Right atrium auricular region (tissue), 2 donors: ENCODE data around the gene KIF13A. TPM values are rescaled to one million over a fixed set of nuclear protein-coding genes. Genes with fewer than 3 reads are reported as not detected.
A peak's percentile ranks its signal among the peaks of the same experiment; 100 is the strongest.

Experiments
- DNase-seq: peaks from one replicate; pipeline ENCODE4 v3.0.0-alpha.2; 2019; ENCODE audit warnings: low spot score
- H3K27ac ChIP-seq, 2 donors: fragments of 200-600 bp; sonication (generic); 1 replicate in 1 of 2; 2 replicates in 1 of 2; pipeline ENCODE4 v1.5.1; 2016 to 2019
- H3K27me3 ChIP-seq, 2 donors: fragments of 200-600 bp; sonication (generic); one replicate each; pipeline versions ENCODE4 v1.5.1 to v1.6.0; 2017 to 2019
- H3K36me3 ChIP-seq: fragments of 200-600 bp; sonication (generic); one replicate; pipeline ENCODE4 v1.5.1; 2016
- H3K4me1 ChIP-seq, 2 donors: fragments of 200-600 bp; sonication (generic); one replicate each; pipeline versions ENCODE4 v1.5.1 to v1.6.0; 2017 to 2019
- H3K4me3 ChIP-seq, 2 donors: fragments of 200-600 bp; sonication (generic); 1 replicate in 1 of 2; 2 replicates in 1 of 2; pipeline ENCODE4 v1.5.1; 2017 to 2019; ENCODE audit warnings: mild to moderate bottlenecking in 1 of 2, moderate library complexity in 1 of 2
- H3K9me3 ChIP-seq, 2 donors: fragments of 200-600 bp; sonication (generic); one replicate each; pipeline ENCODE4 v1.5.1; 2019
- CTCF ChIP-seq, 2 donors: fragments of 200-600 bp; sonication (generic); IDR thresholded peaks; one replicate each; pipeline ENCODE4 v1.5.1; 2019; ENCODE audit warnings: antibody characterized with exemption in 2 of 2
- total RNA-seq, 2 donors: library from RNA; depleted of rRNA; stranded (reverse); fragments of >200 nt; gene quantifications; one replicate each; pipeline ENCODE4 v1.1.0, GENCODE V29; 2016

KIF13A gene
- total RNA-seq, 2 donors from 2014 or later = 56.6 to 68.3 TPM

DNA sequence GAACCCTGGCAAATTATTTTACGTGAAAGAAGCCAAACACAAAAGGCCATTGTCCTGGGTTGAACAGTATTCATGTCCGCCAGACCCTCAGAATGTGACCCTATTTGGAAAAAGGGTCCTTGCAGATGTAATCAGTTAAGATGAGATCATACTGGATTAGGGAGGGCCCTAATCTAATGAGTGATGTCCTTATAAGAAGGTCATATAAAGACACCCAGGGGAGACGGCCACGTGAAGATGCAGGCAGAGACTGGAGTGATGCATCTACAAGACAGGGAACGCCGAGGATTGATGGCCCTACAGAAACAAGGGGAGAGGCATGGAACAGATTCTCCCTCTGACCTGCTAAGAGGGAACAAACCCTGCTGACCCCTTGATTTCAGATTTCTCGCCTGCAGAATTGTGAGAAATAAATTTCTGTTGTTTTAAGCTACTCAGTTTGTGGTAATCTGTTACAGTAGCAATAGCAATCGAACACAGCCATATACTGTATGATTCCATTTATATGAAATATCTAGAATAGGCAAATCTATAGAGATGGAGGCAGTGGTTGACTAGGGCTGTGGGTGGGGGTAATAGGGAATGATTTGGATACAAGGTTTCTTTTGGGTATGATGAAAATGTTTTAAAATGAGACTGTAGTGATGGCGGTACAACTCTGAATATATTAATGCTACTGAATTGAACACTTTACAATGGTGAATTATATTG, 147.8 kb downstream of the KIF13A start:
- peaks cover 5% of the 10 kb centered on the region for H3K36me3 ChIP-seq

DNA sequence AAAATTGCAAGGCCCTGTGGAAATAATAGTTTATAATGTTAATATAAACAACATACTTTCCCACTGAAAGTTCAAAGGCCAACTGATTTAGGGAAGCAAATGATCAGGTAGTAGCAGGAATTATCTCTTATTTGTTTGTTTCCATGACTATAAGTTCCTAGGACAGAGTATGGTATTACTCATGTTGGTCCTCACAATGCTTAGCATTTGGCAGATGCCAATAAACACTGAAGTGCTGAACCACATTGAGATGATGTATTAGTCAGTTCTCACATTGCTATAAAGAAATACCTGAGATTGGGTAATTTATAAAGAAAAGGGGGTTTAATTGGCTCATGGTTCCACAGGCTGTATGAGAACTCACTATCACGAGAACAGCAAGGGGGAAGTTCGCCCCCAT, 151.1 kb downstream of the KIF13A start:
- no peak for DNase-seq
- H3K27me3 ChIP-seq = no peaks in the 10 kb centered on the region
- peak overlapping the region in 1 of 2 donors; percentile 6 for H3K27ac ChIP-seq
- no peak overlapping the region for H3K4me3 ChIP-seq
- peaks cover 5% of the 10 kb centered on the region for H3K36me3 ChIP-seq
- H3K9me3 ChIP-seq = no peaks in the 10 kb centered on the region
- peaks cover 0 to 12% of the 10 kb centered on the region in 2 donors for H3K4me1 ChIP-seq
- TF ChIP-seq CTCF (IDR thresholded peaks at IDR 0.05) = no peak

More for the DNA sequence above, 147.8 kb downstream of the KIF13A start:
- H3K9me3 ChIP-seq = no peaks in the 10 kb centered on the region
- no peak for TF ChIP-seq CTCF (IDR thresholded peaks at IDR 0.05)
- H3K27me3 ChIP-seq = no peaks in the 10 kb centered on the region
- DNase-seq = no peak
- no peak overlapping the region for H3K4me3 ChIP-seq
- H3K27ac ChIP-seq = no peak overlapping the region
- peaks cover 0 to 7% of the 10 kb centered on the region in 2 donors for H3K4me1 ChIP-seq

- Histone ChIP-seq H3K4me1 (peaks cover 0 to 17% of the 10 kb centered on the region in 2 donors), H3K27ac (peak overlapping the region in 1 of 2 donors; percentile 6), H3K9me3 (no peaks in the 10 kb centered on the region), H3K27me3 (no peaks in the 10 kb centered on the region), H3K36me3 (peaks cover 10% of the 10 kb centered on the region), H3K4me3 (no peak overlapping the region)
- no peak for DNase-seq
- TF ChIP-seq CTCF (IDR thresholded peaks at IDR 0.05) = no peak
Observed at GRCh38 chr6:17835784-17836183, 151.7 kb downstream of the KIF13A start.

DNA sequence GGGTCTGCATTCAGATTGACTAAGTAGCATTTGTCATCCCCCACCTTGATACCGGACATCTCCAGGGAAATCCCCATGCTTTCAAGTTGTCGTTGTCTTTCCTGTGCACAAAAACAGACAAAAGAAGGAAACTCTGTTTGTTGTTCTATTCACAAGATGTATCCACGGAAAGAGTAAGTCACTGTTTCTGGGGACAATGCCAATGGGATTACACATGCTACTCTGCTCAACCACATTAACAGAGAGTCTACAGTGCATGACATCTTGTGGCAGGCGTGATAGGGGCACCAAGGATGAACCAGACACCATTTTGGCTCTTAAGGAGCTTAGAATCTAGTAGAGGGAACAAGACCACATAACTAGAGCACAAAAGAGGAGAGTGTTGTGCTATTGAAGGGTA, 156.3 kb downstream of the KIF13A start:
- peaks cover 52% of the 10 kb centered on the region for H3K36me3 ChIP-seq
- DNase-seq = no peak
- no peak for TF ChIP-seq CTCF (IDR thresholded peaks at IDR 0.05)
- no peaks in the 10 kb centered on the region for H3K9me3 ChIP-seq
- no peak overlapping the region for H3K4me3 ChIP-seq
- H3K27me3 ChIP-seq = no peaks in the 10 kb centered on the region
- peaks cover 0 to 15% of the 10 kb centered on the region in 2 donors for H3K4me1 ChIP-seq
- peak overlapping the region in 1 of 2 donors; percentile 20 for H3K27ac ChIP-seq

DNA sequence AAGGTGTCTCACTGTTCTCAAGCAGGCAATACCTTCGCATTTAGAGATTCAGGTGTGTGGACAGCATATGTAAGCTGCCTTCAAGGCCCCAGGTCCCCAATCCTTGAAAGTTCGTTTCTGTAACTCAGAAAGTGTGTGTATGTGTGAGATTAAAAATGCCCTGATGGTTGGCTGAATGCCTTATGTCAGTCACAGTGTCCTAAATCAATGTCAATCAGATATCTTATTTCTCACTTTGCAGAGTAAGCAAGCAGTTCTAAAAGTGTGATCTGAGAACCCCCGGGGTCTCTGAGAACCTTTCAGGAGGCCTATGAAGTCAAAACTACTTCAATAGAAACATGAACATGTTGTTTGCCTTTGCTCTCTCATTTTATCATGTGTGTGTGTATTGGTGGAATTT, 157.5 kb downstream of the KIF13A start:
- peaks cover 64% of the 10 kb centered on the region for H3K36me3 ChIP-seq
- no peak for TF ChIP-seq CTCF (IDR thresholded peaks at IDR 0.05)
- H3K4me3 ChIP-seq = no peak overlapping the region
- DNase-seq = no peak
- peaks cover 0 to 13% of the 10 kb centered on the region in 2 donors for H3K4me1 ChIP-seq
- no peak overlapping the region for H3K27ac ChIP-seq
- no peaks in the 10 kb centered on the region for H3K9me3 ChIP-seq
- H3K27me3 ChIP-seq = no peaks in the 10 kb centered on the region

DNA sequence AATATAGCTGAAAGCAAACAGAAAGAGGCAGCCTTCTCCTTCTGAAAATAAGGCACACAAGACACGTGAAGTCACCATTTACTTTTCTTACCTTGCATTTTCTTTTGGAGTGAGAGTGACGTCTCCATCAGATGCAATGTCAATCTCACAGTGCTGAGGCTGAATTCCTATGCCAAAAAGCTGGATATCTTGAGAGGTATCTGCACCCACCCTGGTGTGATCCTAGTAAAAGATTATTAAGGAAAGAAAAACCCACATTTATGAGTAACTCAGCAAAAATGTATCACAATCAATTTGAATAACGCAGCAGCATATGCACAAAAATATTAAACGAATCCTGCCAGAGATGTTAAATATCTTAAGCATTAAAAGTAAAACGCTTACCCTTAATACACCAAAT, 159.3 kb downstream of the KIF13A start:
- no peaks in the 10 kb centered on the region for H3K9me3 ChIP-seq
- no peak for DNase-seq
- no peaks in the 10 kb centered on the region for H3K27me3 ChIP-seq
- H3K36me3 ChIP-seq = peaks cover 67% of the 10 kb centered on the region
- H3K4me1 ChIP-seq = peaks cover 0 to 13% of the 10 kb centered on the region in 2 donors
- no peak overlapping the region for H3K27ac ChIP-seq
- TF ChIP-seq CTCF (IDR thresholded peaks at IDR 0.05) = no peak
- no peak overlapping the region for H3K4me3 ChIP-seq
